ENCODE measurements around the gene SLC2A14.
A peak's percentile ranks its signal among the peaks of the same experiment; 100 is the strongest.
"Not testable (repeated sequence)": the region's sequence is repeated elsewhere in the genome, so short reads cannot be mapped to it uniquely, and the experiment has no call there.

SLC2A14 gene

DNA sequence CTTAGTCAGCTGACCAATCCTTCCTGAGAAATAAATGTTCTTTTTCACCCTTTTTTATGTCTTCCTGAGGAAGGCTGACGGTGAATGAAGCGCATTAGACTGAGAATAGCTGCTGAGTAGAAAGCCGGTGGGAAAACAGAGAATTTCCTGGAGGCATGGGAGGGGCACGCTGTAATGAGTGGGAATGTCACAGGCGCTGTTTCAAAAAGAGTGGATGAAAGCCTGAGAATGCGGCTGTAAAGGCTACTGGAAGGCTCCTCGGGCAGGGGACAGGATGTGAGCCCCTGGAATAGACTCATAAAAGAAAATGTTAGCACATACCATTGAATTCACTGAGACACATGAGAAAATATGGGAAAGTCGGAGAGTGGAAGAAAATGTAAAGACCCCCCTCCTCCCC lies 29.6 kb downstream of the SLC2A14 start:
- DNase-seq; in situ Hi-C loops (cut with HindIII; ENCODE audit: low pct_ligation_motif_present, low pct_unique_long_range_greater_than_20kb, low sequenced_read_pairs): not testable (repeated sequence)

DNA sequence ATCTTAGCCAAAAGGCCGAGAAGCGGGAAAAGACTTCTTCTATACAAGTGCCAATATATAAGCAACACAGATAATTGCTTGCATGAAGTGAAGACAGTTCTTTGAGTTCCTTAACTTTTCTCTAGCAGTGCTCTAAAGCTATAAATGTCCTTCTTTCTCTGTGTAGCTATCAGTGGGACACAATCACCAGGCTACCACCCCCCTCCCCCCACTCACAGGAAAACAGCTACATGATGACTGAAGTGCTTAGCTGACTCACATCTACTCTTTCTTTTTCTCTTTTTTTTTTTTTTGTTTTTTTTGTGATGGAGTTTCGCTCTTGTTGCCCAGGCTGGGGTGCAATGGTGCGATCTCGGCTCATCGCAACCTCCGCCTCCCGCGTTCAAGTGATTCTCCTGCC lies 30.3 kb downstream of the SLC2A14 start:
- in situ Hi-C loops (cut with HindIII; ENCODE audit: low pct_ligation_motif_present, low pct_unique_long_range_greater_than_20kb, low sequenced_read_pairs); DNase-seq: not testable (repeated sequence)

DNA sequence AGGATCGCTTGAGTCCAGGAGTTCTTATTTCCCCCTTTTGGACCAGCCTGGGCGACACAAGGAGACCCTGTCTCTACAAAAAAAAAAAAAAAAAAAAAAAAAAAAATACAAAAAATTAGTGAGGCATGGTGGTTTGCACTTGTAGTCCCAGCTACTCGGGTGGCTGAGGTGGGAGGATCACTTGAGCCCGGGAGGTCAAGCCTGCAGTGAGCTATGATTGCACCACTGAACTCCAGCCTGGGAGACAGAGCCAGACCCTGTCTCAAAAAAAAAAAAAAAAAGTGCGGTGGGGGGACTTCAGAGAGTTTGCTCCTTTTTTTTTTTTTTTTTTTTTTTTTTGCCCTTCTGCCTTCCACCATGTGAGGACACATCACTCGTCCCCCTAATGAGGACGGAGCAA lies 32.9 kb downstream of the SLC2A14 start:
- in situ Hi-C loops (cut with HindIII; ENCODE audit: low pct_ligation_motif_present, low pct_unique_long_range_greater_than_20kb, low sequenced_read_pairs): not testable (repeated sequence)

DNA sequence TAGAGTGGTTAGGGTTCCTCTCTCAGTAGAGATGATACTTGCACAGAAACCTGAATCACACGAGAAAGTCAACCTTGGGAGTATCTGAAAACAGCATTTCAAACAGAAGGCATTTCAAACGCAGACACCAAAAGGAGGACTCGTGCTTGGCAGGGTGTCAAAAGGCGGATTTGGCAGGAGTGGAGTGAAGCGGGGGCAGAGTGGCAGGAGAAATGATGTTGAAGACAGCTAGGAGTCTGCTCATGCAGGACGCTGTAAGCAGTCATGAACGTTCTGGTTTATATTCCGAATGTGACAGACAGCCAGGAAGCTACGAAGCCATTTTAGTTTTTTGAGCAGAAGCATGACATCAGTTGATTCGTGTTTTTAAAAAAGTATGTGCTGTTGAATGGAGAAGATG lies 33.5 kb downstream of the SLC2A14 start:
- in situ Hi-C loops (cut with HindIII; ENCODE audit: low pct_ligation_motif_present, low pct_unique_long_range_greater_than_20kb, low sequenced_read_pairs); DNase-seq: not testable (repeated sequence)

More for the DNA sequence above, 32.9 kb downstream of the SLC2A14 start:
- not testable (repeated sequence) for DNase-seq

DNA sequence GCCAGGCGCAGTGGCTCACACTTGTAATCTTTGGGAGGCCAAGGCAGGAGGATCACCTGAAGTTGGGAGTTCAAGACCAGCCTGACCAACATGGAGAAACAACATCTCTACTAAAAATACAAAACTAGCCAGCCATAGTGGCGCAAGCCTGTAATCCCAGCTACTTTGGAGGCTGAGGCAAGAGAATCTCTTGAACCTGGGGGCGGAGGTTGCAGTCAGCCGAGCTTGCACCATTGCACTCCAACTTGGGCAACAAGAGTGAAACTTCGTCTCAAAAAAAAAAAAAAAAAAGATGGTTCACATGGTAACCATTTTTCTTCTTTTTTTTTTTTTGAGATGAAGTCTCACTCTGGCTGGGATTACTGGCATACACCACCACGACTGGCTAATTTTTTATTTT lies 35.3 kb downstream of the SLC2A14 start:
- DNase-seq: no peak
- in situ Hi-C loops (cut with HindIII; ENCODE audit: low pct_ligation_motif_present, low pct_unique_long_range_greater_than_20kb, low sequenced_read_pairs): no loop called here

DNA sequence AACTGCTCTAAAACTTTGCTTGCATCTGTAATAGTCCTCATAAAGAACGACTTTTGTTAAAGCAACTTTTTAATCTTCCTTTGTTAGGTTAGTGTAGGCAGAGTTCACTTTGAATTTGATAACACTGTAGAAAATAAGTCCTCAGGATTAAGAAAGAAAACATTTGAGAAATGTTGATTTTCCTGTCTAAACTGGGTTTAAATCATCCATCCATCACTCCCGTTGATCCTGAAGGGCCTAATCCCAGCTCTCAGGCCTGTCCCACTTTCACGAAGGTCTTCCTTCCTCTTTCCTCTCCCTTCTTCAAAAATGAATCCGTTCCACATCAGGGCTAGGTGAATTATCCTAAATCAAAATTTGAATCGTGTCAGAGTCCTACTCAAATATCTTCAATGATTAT lies 36.9 kb downstream of the SLC2A14 start:
- DNase-seq: no peak
- in situ Hi-C loops (cut with HindIII; ENCODE audit: low pct_ligation_motif_present, low pct_unique_long_range_greater_than_20kb, low sequenced_read_pairs): no loop called here

DNA sequence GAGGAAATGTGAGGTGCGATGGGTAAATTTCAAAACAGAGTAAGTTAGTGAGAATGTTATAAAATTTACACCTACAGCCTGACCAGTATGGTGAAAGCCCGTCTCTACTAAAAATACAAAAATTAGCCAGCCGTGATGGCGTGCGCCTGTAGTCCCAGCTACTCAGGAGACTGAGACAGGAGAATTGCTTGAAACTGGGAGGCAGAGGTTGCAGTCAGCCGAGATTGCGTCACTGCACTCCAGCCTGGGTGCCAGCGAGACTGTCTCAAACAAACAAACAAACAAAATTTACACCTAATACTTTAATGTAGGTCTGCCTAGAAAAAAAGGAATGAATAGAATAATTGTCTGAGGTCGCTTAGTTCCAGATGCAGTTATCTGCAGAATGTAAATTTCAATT lies 37.6 kb downstream of the SLC2A14 start:
- no peak for DNase-seq
- in situ Hi-C loops (cut with HindIII; ENCODE audit: low pct_ligation_motif_present, low pct_unique_long_range_greater_than_20kb, low sequenced_read_pairs): no loop called here

DNA sequence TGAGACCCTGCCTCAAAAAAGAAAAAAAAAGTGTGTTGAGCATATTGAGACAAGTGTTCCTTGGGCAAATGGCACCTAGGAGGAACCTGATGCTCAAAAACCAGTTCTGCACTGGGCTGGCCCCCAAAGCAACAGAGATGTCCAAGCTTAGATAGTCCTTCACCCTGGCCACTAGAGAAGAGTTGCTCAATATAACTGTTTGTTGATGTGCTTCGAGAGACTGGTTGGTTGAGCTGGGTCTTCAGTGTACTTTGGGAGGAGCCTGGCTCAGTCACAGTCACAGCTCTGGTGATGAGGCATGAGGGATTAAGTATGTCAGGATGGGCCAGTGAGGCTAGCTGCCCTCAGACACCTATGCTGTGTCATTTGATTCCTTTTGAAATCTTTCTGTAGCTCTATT lies 38.0 kb downstream of the SLC2A14 start:
- in situ Hi-C loops (cut with HindIII; ENCODE audit: low pct_ligation_motif_present, low pct_unique_long_range_greater_than_20kb, low sequenced_read_pairs): no loop called here
- no peak for DNase-seq

DNA sequence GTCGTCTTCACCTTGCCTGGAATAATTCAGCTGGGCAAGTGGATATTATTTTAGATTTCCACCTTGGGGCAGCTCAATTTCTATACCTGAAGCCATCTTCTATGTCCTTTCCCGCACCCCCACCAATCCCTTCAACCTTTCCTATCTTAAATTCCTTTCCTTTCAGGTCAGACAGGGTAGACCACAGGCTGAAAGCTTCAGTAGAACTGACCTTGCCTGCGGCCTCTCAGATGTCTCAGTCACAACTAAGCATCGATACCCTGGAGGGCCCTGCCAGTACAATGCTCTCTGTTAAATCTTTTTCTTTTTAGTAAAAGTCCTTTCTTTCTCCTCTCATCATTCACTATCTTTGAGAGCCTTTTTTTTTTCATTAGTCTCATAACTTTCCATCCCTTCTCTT lies 38.9 kb downstream of the SLC2A14 start:
- in situ Hi-C loops (cut with HindIII; ENCODE audit: low pct_ligation_motif_present, low pct_unique_long_range_greater_than_20kb, low sequenced_read_pairs): no loop called here

DNA sequence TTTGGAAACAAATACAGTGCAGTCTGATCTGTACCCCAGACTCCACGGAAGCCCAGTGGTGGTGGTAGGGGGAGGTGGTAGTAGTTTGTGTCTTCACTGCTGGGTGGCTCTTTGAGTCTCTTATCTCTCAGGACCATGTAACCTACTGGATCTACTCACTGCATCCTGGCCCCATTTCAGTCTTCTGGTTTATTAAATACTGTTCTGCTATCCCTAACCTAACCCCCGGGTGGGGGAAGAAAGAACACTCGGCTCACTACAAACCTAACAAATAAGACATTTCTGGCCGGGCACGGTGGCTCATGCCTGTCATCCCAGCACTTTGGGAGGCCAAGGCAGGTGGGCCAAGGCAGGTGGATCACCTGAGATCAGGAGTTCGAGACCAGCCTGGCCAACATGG lies 39.5 kb downstream of the SLC2A14 start:
- DNase-seq; in situ Hi-C loops (cut with HindIII; ENCODE audit: low pct_ligation_motif_present, low pct_unique_long_range_greater_than_20kb, low sequenced_read_pairs): not testable (repeated sequence)

More for the DNA sequence above, 38.9 kb downstream of the SLC2A14 start:
- no peak for DNase-seq

DNA sequence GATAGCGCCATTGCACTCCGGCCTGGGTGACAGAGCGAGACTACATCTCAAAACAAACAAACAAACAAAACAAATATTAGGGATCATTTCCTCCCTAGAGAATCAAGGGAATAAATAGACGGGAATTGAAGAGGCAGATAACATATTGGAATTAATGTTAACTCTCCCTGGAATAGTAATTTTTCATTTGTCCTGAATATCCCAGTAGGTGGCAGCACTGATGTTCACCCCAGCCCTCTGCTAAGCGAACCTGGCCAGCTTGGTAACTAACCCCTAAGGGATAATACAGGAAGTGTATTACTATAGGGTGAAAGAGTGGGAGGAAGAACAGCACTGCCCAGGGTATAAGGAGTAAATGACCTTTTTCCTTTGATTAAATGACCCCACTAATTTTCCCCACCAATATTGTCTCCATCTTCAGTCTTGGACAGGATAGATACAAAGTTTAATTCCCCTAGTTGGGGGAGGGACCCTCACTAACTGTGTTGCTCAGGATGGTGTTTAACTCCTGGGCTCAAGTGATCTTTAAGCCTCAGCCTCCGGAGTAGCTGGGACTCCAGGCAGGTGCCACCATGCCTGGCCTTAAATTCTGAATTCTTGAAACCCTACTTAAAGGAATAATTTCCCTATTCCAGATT lies 40.5 kb downstream of the SLC2A14 start:
- in situ Hi-C loops (cut with HindIII; ENCODE audit: low pct_ligation_motif_present, low pct_unique_long_range_greater_than_20kb, low sequenced_read_pairs): no loop called here
- DNase-seq: peak; percentile 82

DNA sequence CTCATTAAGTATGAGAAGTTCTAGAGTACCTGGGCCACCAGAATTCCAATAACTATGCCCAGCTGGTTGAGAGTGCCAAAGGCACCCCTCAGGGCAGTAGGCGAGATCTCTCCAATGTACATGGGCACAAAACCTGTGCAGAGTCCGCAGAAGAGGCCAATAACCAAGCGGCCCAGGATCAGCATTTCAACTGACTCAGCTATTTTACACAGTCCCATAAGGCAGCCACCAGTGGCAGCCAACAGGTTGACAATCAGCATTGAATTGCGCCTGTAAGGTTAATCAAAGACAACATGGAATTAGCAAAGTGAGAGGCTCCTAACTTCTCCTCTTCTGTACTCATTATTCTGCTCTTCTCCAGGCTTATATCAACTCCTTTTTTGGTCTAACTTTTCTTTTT lies 43.0 kb downstream of the SLC2A14 start:
- in situ Hi-C loops (cut with HindIII; ENCODE audit: low pct_ligation_motif_present, low pct_unique_long_range_greater_than_20kb, low sequenced_read_pairs); DNase-seq: not testable (repeated sequence)

DNA sequence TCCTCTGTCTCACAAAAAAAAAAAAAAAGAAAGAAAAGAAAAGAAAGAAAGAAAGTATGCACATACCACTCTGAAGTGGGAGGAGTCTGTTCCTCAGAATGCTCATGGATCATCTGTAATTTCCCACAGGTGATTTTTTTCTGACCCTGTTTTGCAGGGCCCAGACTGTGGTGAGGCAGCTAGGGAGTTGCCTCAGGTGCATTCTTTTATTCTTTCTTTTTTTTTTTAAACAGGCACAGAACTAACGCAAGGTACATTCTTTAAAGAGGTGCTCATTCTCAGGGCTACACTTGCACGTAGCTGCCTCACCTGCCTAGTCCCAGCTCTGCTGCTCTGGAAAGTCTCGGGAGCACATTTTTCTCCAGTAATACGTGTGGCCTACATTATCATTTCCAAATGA lies 47.0 kb downstream of the SLC2A14 start:
- DNase-seq; in situ Hi-C loops (cut with HindIII; ENCODE audit: low pct_ligation_motif_present, low pct_unique_long_range_greater_than_20kb, low sequenced_read_pairs): not testable (repeated sequence)

DNA sequence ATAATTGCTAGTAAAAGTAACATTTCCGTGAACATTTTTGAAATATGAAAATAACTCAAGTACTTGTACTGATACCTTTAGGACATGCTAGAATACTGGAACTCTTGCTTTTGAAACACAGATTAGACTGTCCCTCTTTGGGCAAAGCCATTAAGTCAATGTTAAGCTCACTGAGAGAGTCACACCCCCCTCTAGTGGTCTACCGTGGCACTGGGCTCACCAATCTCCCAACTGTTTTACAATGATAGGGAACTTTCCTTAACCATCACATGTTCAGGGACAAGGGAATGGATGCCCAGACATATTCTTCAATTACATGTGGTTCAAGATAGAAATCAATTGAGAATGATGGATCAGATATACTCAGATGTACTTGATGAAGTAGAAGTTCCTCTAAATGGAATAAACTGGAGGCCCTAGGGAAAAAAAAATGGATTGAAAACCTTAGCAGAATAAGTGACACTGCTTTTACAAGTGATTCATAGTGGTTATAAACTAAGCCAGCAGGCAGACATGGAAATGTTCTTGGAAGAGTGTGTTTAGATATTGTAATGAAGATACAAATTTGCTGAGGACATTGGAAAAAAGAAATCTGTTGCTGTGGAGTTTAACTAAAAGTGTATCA lies 65.7 kb downstream of the SLC2A14 start:
- in situ Hi-C loops (cut with HindIII; ENCODE audit: low pct_ligation_motif_present, low pct_unique_long_range_greater_than_20kb, low sequenced_read_pairs): no loop called here
- DNase-seq: peak; percentile 78

DNA sequence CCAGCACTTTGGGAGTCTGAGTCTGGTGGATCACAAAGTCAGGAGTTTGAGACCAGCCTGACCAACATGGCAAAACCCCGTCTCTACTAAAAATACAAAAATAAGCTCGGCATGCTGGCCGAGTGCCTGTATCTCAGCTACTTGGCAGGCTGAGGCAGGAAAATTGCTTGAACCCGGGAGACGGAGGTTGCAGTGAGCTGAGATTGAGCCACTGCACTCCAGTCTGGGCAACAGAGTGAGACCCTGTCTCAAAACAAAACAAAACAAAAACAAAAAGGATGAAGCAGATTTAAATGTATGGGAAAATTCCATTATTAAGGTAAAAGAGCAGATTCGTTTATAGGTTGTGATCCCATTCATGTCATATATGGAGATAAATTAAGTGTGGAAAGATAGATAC lies 66.4 kb downstream of the SLC2A14 start:
- DNase-seq; in situ Hi-C loops (cut with HindIII; ENCODE audit: low pct_ligation_motif_present, low pct_unique_long_range_greater_than_20kb, low sequenced_read_pairs): not testable (repeated sequence)

DNA sequence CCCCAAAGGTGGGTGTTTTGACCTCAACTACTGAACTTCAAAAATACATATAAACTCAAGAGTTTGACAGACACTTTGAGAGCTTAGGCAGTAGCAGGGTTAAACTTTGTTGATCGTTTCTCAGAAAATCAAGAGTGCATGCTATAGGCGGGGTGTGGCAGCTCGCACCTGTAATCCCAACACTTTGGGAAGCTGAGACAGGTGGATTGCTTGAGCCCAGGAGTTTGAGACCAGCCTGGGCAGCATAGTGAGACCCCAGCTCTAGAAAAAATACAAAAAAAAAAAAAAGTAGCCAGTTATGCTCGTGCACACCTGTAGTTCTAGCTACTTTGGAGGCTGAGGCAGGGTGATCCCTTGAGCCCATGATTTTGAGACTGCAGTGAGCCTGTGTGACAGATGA lies 71.3 kb downstream of the SLC2A14 start:
- in situ Hi-C loops (cut with HindIII; ENCODE audit: low pct_ligation_motif_present, low pct_unique_long_range_greater_than_20kb, low sequenced_read_pairs): no loop called here
- no peak for DNase-seq

DNA sequence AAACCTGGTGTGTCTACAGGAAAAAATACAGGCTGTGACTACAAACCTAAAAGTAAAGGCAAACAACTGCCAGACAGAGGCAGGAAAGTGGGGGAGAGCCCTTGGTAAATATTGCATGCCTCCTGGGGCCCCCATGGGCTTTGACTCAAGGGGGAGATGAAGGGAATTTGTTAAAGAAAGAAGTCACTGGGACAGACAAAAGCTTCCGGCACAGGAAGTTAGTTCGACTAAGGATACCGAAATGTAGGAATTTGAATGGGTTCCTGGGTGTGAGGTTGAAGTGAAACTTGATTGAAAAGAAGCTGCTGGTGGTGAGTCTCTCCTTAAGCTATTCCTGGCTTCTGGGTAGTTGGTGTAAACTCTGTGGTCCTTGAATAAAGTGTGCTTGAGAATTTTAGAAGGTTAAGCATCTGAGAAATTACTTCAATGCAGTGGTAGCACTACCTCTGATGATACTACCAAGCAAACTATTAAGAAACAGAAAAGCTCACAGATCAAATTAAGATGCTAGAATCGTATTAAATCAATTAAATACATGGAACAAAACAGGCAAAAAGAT lies 73.9 kb downstream of the SLC2A14 start:
- DNase-seq; in situ Hi-C loops (cut with HindIII; ENCODE audit: low pct_ligation_motif_present, low pct_unique_long_range_greater_than_20kb, low sequenced_read_pairs): not testable (repeated sequence)

DNA sequence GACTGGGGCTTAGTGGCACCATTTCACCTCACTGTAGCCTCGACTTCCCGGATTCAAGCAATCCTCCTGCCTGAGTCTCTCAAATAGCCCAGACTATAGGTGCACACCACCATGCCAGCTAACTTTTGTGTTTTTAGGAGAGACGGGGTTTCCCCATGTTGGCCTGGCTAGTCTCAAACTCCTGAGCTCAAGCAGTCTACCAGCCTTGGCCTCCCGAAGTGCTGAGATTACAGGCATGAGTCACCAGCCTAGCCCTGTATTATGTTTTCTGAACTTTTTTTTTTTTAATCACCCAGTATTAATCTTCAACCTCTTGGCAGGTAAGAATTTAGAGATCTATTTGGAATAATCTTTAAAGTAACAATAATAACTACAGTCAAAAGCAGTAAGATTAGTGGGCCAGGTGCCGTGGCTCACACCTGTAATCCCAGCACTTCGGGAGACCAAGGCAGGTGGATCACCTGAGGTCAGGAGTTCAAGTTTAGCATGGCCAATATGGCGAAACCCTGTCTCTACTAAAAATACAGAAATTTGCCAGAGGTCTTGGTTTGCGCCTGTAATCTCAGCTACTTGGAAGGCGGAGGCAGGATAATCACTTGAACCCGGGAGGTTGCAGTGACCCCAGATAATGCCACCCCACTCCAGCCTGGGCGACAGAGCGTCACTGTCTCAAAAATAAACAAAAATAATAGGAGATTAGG lies 74.9 kb downstream of the SLC2A14 start:
- DNase-seq: no peak

DNA sequence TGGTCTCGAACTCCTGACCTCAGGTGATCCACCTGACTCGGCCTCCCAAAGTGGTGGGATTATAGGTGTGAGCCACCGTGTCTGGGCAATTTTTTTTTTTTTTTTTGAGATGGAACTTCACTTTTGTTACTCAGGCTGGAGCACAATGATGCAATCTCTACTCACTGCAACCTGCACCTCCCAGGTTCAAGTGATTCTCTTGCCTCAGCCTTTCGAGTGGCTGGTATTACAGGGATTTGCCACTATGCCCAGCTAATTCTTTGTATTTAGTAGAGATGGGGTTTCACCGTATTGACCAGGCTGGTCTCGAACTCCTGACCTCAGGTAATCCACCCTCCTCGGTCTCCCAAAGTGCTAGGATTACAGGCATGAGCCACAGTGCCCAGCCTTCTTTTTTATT lies 75.4 kb downstream of the SLC2A14 start:
- DNase-seq; in situ Hi-C loops (cut with HindIII; ENCODE audit: low pct_ligation_motif_present, low pct_unique_long_range_greater_than_20kb, low sequenced_read_pairs): not testable (repeated sequence)

More for the DNA sequence above, 74.9 kb downstream of the SLC2A14 start:
- in situ Hi-C loops (cut with HindIII; ENCODE audit: low pct_ligation_motif_present, low pct_unique_long_range_greater_than_20kb, low sequenced_read_pairs): no loop called here
